ENCODE measurements around the gene SLC22A24. TPM values are rescaled to one million over a fixed set of nuclear protein-coding genes. Genes with fewer than 3 reads are reported as not detected.

The SLC22A24 gene, protein sequence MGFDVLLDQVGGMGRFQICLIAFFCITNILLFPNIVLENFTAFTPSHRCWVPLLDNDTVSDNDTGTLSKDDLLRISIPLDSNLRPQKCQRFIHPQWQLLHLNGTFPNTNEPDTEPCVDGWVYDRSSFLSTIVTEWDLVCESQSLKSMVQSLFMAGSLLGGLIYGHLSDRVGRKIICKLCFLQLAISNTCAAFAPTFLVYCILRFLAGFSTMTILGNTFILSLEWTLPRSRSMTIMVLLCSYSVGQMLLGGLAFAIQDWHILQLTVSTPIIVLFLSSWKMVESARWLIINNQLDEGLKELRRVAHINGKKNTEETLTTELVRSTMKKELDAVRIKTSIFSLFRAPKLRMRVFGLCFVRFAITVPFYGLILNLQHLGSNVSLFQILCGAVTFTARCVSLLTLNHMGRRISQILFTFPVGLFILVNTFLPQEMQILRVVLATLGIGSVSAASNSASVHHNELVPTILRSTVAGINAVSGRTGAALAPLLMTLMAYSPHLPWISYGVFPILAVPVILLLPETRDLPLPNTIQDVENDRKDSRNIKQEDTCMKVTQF
- total RNA-seq, result not detected
- long read RNA-seq, partial matches to known transcripts, result 0 of 1 reads
- long read RNA-seq, other reads (novel, unspliced or antisense), result 1 of 1 reads

- Histone ChIP-seq H3K4me3 (no peak within 1 kb of the TSS), H3K36me3 (no peaks in the 10 kb centered on the region), H3K27me3 (no peaks in the 10 kb centered on the region), H3K4me1 (no peaks in the 10 kb centered on the region), H3K27ac (no peak within 1 kb of the TSS), H3K9me3 (no peaks in the 10 kb centered on the region)
- DNase-seq, result no peak
- intact Hi-C loops (cut with DNase I), result no loop called here
- TF ChIP-seq CTCF (IDR thresholded peaks at IDR 0.05), result no peak
- ATAC-seq, result no peak
Measured at GRCh38 chr11:63144121-63144520, at the start of gene SLC22A24. TSS of gene SLC22A24 (minus strand) at chr11:63144221. CDS start at chr11:63143779, 442 bp downstream.

- Histone ChIP-seq H3K4me3 (no peak overlapping the region), H3K4me1 (no peaks in the 10 kb centered on the region), H3K27ac (no peak overlapping the region), H3K27me3 (no peaks in the 10 kb centered on the region), H3K36me3 (no peaks in the 10 kb centered on the region), H3K9me3 (no peaks in the 10 kb centered on the region)
- no peak for TF ChIP-seq CTCF (IDR thresholded peaks at IDR 0.05)
- intact Hi-C loops (cut with DNase I), result no loop called here
- DNase-seq (no peak), ATAC-seq (no peak)
Measured at GRCh38 chr11:63180536-63180935, 36.5 kb upstream of the SLC22A24 start.

DNA sequence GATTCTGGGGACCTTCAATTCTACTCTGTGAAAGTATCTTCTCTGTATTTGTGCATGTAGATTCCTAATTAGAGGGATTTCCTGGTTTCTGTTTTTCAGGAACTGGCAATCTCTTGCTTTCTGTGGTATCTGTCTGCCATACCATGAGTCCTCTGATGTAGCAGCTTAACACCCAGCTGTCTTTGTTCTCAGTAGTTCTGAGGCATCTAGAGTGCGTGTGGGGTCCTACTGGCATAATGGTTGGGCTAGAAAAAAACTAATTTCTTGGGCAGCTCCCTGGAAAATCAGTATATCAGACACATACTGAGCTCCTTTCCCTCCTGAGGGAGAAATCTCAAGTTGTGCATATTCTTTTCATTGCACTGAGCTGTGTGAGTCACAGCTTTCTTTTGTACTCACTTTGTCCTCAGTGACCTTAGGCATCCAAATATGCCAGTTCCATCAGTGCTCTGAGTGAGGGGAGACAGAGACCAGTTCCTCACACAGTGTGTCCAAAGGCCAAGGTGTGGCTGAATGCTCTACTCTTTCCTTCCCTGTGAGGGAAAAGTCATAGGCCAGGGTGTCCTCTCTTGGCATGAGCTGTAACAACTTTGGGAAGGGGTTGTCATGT lies 35.5 kb upstream of the SLC22A24 start:
- TF ChIP-seq CTCF (IDR thresholded peaks at IDR 0.05), result no peak
- ATAC-seq (no peak), DNase-seq (no peak)
- intact Hi-C loops (cut with DNase I), result no loop called here
- H3K4me1 ChIP-seq, result no peaks in the 10 kb centered on the region
- H3K36me3 ChIP-seq, result no peaks in the 10 kb centered on the region
- H3K9me3 ChIP-seq, result no peaks in the 10 kb centered on the region
- no peaks in the 10 kb centered on the region for H3K27me3 ChIP-seq
- no peak overlapping the region for H3K4me3 ChIP-seq
- H3K27ac ChIP-seq, result no peak overlapping the region

DNA sequence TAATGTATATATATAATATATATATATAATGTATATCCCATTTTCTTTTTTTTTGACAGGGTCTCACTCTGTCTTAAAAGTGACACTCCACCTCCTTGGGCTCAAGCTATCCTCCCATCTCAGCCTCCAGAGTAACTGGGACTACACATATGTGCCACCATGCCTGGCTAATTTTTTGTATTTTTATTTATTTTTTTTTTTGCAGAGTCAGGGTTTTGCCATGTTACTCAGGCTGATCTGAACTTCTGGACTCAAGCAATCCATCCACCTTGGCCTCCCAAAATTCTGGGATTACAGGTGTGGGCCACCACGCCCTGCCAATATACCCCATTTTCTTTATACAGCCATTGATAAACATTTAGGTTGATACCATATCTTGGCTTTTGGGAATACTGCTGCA lies 33.9 kb upstream of the SLC22A24 start:
- H3K27ac ChIP-seq, result no peak overlapping the region
- no peak for DNase-seq
- no peak for TF ChIP-seq CTCF (IDR thresholded peaks at IDR 0.05)
- H3K4me3 ChIP-seq, result no peak overlapping the region
- intact Hi-C loops (cut with DNase I), result no loop called here
- no peaks in the 10 kb centered on the region for H3K4me1 ChIP-seq
- H3K27me3 ChIP-seq, result no peaks in the 10 kb centered on the region
- H3K36me3 ChIP-seq, result no peaks in the 10 kb centered on the region
- no peak for ATAC-seq
- H3K9me3 ChIP-seq, result no peaks in the 10 kb centered on the region

DNA sequence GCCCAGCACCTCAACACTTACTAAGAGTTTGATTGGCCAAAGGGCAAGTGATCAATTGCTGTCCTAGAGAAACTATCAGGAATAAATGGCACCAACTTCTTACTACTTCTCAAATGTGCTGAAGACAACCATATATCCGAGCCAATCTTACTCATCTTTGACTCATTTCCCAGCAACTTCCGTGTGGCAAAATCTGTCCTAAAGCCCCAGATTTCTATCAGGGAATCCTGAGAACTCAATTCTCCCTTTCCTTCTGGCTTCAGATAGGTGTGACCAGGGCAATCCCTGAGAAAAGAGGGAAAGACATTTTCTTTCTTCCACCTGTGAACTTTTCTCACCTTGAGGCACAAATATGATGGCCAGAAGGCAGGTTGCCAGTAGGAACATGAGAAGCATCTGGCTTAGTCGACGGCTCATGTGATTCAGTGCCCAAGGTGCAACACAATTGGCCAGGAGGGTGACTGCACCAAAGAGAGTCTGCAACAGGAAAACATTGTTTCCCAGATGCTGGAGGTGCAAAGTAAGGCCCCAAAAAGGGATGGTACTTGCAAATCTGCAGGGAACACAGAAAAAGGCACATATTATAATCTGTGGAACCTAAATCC lies 21.8 kb upstream of the SLC22A24 start:
- no peak for TF ChIP-seq CTCF (IDR thresholded peaks at IDR 0.05)
- Histone ChIP-seq H3K27me3 (peaks cover 8% of the 10 kb centered on the region), H3K9me3 (no peaks in the 10 kb centered on the region), H3K36me3 (no peaks in the 10 kb centered on the region), H3K27ac (no peak overlapping the region), H3K4me3 (no peak overlapping the region), H3K4me1 (no peaks in the 10 kb centered on the region)
- ATAC-seq (no peak), DNase-seq (no peak)
- intact Hi-C loops (cut with DNase I), result no loop called here

All from upper lobe of right lung (tissue), 1 donor.